Measurements from ENCODE around the gene SHROOM4. TPM values are rescaled to one million over a fixed set of nuclear protein-coding genes. Genes with fewer than 3 reads are reported as not detected.

Gene SHROOM4
- total and polyA plus RNA-seq, 2 donors (not counting 1 experiment from before 2014, with no cell fraction given): not detected

DNA sequence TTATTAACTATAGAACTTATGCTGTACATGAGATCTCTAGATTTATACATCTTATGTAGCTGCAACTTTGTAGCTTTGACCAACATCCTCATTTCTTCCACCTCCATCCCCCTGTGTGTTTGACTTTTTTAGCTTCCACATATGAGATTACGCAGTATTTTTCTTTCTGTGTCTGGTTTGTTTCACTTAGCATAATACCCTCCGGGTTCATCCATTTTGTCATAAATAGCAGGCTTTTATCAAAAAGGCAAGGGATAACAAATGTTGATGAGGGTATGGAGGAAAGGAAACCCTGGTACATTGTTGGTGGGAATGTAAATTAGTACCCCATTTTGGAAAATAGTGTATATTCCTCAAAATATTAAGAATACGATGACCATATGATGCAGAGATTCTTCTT is 227.0 kb downstream of the SHROOM4 start:
- Histone ChIP-seq H2AFZ (ENCODE audit: insufficient read depth, low read depth, low read length, poor library complexity, severe bottlenecking) (no peak overlapping the region), H3K79me2 (ENCODE audit: control insufficient read depth, insufficient read depth, low read length) (no peaks in the 10 kb centered on the region), H3K4me2 (replicated peaks; ENCODE audit: low read depth, low read length, poor library complexity, severe bottlenecking) (no peak overlapping the region), H3K36me3 (replicated peaks in 1 of 2; ENCODE audit: control extremely low read depth in 1 of 2, control insufficient read depth in 1 of 2, extremely low read depth in 1 of 2, insufficient read depth in 2 of 2, low read length in 1 of 2) (no peaks in the 10 kb centered on the region), H3K27ac (ENCODE audit: low read length in 2 of 2) (no peak overlapping the region), H3K9me3 (ENCODE audit: control extremely low read depth in 1 of 3, control insufficient read depth in 2 of 3, insufficient read depth in 1 of 3, low read length in 2 of 3) (no peaks in the 10 kb centered on the region), H3K9ac (ENCODE audit: low read length) (no peak overlapping the region), H3K27me3 (replicated peaks in 1 of 4; ENCODE audit: control extremely low read depth in 1 of 4, control insufficient read depth in 3 of 4, insufficient read depth in 4 of 4, low read length in 3 of 4) (no peaks in the 10 kb centered on the region), H4K20me1 (ENCODE audit: control insufficient read depth, insufficient read depth, low read length, poor library complexity, severe bottlenecking) (no peaks in the 10 kb centered on the region), H3K4me1 (ENCODE audit: control insufficient read depth in 2 of 2, insufficient read depth in 2 of 2, low read length in 2 of 2) (no peaks in the 10 kb centered on the region), H3K4me3 (ENCODE audit: control extremely low read depth in 1 of 5, extremely low read depth in 1 of 5, insufficient read depth in 1 of 5, low read depth in 2 of 5, low read length in 4 of 5) (no peak overlapping the region)
- intact Hi-C loops (cut with micrococcal nuclease): no loop called here
- H3K27me3 Mint-ChIP-seq: no peaks in the 10 kb centered on the region
- WGBS (ENCODE audit: insufficient coverage): no CpG with 5 or more reads among the region's 3 CpGs
- no peak overlapping the region for H3K27ac Mint-ChIP-seq
- H3K9me3 Mint-ChIP-seq (ENCODE audit: insufficient read depth): no peaks in the 10 kb centered on the region
- DNase-seq: no peak
- no peak overlapping the region for H3K4me3 Mint-ChIP-seq
- no peak for TF ChIP-seq EZH2 (IDR thresholded peaks at IDR 0.05; ENCODE audit: borderline replicate concordance, insufficient read depth, low read depth, low read length, poor library complexity, severe bottlenecking)
- TF ChIP-seq, protein P1, sequence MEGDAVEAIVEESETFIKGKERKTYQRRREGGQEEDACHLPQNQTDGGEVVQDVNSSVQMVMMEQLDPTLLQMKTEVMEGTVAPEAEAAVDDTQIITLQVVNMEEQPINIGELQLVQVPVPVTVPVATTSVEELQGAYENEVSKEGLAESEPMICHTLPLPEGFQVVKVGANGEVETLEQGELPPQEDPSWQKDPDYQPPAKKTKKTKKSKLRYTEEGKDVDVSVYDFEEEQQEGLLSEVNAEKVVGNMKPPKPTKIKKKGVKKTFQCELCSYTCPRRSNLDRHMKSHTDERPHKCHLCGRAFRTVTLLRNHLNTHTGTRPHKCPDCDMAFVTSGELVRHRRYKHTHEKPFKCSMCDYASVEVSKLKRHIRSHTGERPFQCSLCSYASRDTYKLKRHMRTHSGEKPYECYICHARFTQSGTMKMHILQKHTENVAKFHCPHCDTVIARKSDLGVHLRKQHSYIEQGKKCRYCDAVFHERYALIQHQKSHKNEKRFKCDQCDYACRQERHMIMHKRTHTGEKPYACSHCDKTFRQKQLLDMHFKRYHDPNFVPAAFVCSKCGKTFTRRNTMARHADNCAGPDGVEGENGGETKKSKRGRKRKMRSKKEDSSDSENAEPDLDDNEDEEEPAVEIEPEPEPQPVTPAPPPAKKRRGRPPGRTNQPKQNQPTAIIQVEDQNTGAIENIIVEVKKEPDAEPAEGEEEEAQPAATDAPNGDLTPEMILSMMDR (IDR thresholded peaks at IDR 0.05): no peak
- CTCF ChIA-PET: interaction anchor here (1.5 kb wide), 1 partner anchor 671 kb away, joined by 4 read pairs; no protein-coding TSS in a partner anchor
- POLR2A ChIA-PET: no interaction called here
- no peak for ATAC-seq (ENCODE audit: low read depth)
- H3K4me1 Mint-ChIP-seq: no peaks in the 10 kb centered on the region

DNA sequence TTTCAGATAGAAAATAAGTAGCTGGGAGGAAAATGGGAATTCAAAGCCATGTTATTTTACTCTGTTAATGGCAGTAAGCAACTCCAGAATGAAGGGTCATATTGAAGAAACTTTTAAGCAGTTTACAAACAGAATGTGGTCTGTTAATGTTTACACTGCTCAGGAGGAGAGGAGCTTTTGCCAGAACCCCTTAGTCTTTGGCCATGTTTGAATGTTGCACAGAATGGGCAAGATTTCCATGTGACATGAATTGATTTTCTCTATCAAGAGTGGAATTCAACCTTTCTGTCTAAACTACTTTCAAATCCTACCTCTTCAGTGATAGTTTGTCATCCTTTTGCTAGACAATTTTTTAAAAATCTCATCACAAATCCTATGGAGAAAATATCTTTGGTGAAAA is 227.6 kb downstream of the SHROOM4 start:
- Histone ChIP-seq H3K9ac (ENCODE audit: low read length) (no peak overlapping the region), H3K4me1 (ENCODE audit: control insufficient read depth in 2 of 2, insufficient read depth in 2 of 2, low read length in 2 of 2) (no peaks in the 10 kb centered on the region), H3K9me3 (ENCODE audit: control extremely low read depth in 1 of 3, control insufficient read depth in 2 of 3, insufficient read depth in 1 of 3, low read length in 2 of 3) (no peaks in the 10 kb centered on the region), H4K20me1 (ENCODE audit: control insufficient read depth, insufficient read depth, low read length, poor library complexity, severe bottlenecking) (no peaks in the 10 kb centered on the region), H3K36me3 (replicated peaks in 1 of 2; ENCODE audit: control extremely low read depth in 1 of 2, control insufficient read depth in 1 of 2, extremely low read depth in 1 of 2, insufficient read depth in 2 of 2, low read length in 1 of 2) (no peaks in the 10 kb centered on the region), H3K79me2 (ENCODE audit: control insufficient read depth, insufficient read depth, low read length) (no peaks in the 10 kb centered on the region), H3K4me2 (replicated peaks; ENCODE audit: low read depth, low read length, poor library complexity, severe bottlenecking) (no peak overlapping the region), H3K4me3 (ENCODE audit: control extremely low read depth in 1 of 5, extremely low read depth in 1 of 5, insufficient read depth in 1 of 5, low read depth in 2 of 5, low read length in 4 of 5) (no peak overlapping the region), H3K27me3 (replicated peaks in 1 of 4; ENCODE audit: control extremely low read depth in 1 of 4, control insufficient read depth in 3 of 4, insufficient read depth in 4 of 4, low read length in 3 of 4) (no peaks in the 10 kb centered on the region), H2AFZ (ENCODE audit: insufficient read depth, low read depth, low read length, poor library complexity, severe bottlenecking) (no peak overlapping the region), H3K27ac (ENCODE audit: low read length in 2 of 2) (no peak overlapping the region)
- ChIA-PET CTCF (interaction anchor here (1.5 kb wide), 1 partner anchor 670 kb away, joined by 4 read pairs; no protein-coding TSS in a partner anchor), POLR2A (no interaction called here)
- Mint-ChIP-seq H3K4me1 (no peaks in the 10 kb centered on the region), H3K9me3 (ENCODE audit: insufficient read depth) (no peaks in the 10 kb centered on the region), H3K27me3 (no peaks in the 10 kb centered on the region), H3K4me3 (no peak overlapping the region), H3K27ac (no peak overlapping the region)
- DNase-seq (no peak), ATAC-seq (ENCODE audit: low read depth) (no peak)
- no peak for TF ChIP-seq EZH2 (IDR thresholded peaks at IDR 0.05; ENCODE audit: borderline replicate concordance, insufficient read depth, low read depth, low read length, poor library complexity, severe bottlenecking)
- intact Hi-C loops (cut with micrococcal nuclease): no loop called here
